GM19238 (cell line): ENCODE measurements around the gene LURAP1L.
"Not testable (repeated sequence)": the region's sequence is repeated elsewhere in the genome, so short reads cannot be mapped to it uniquely, and the experiment has no call there.

ENCODE experiments used
- DNase-seq: peaks from one replicate; pipeline ENCODE4 v3.0.0; 2011; ENCODE audit warnings: low spot score; ENCODE audit not compliant: insufficient read length

The LURAP1L gene

DNA sequence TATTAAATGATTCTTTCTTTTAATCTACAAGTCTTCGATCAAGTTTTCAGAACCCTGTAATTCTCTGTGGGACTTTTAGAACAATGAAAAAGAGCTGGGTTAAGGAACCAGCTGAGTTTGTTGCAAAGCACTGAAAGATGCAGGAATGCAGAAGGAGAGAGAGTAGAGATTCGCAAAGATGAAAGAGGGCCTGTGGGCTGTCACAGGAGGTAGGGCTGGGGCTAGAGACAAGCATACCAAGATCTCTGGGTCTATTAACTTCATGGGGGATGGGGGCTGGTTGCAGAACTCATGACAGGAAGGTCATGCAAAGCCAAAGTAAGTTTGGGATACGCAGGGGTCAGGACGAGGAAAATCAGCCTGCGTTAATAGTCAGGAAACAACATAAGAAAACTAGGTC lies 81.8 kb downstream of the LURAP1L start:
- no peak for DNase-seq

- DNase-seq = no peak
Measured at GRCh38 chr9:12859704-12860251, 85.0 kb downstream of the LURAP1L start.

DNA sequence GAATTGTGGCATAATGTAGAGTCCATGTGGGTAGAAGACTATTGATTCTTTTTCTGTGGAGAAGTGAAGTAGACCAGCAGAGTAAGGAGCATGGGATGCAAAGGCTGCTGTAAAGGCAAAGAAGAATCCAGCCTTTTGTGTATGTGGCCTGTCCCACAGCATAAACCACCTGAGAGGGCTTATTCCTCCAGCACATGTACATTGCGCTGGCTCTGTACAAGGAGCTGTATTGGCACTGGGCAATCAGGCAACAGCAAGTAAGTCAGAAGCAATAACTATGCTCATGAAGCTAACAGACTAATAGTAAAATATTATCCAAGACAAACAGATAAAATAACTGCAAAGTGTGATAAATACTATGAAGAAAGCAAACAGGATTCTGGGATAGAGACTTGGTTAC lies 86.2 kb downstream of the LURAP1L start:
- DNase-seq = no peak

DNA sequence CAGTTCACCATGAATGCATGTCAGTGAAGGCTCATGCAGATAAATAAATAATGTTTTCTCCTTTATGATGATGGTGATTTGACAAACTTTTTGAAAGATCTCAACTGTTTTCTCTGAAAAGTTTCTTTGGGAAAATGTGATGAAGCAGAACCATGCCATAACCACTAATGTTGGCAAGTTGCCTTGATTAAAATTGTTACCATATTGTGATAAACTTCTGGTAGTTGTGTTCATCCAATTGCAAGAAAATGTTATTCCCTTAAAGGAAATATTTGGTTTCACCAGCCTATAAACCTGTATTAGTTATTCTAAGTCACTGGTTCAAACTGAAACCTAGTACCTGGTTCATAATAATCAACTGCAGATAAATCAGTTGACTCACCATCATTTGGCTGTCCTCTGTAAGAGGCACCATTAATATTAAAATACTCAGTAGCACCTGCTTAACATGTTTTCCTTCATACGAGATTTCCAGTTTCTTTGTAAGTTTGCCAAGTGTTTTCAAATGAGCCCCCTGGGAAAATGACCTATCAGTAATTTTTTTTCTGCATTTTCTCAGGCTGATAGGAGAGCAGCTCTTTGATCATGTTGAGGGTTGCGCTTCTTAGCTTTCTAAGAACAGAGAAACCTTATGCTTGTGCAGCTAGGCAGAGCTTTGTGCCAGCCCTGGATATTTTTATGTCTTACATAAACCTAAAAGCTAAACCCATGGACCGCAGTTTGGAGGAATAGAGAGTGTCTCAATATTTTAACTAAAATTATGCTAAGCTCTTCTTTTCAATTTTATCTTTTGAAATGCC lies 88.0 kb downstream of the LURAP1L start:
- DNase-seq = no peak

DNA sequence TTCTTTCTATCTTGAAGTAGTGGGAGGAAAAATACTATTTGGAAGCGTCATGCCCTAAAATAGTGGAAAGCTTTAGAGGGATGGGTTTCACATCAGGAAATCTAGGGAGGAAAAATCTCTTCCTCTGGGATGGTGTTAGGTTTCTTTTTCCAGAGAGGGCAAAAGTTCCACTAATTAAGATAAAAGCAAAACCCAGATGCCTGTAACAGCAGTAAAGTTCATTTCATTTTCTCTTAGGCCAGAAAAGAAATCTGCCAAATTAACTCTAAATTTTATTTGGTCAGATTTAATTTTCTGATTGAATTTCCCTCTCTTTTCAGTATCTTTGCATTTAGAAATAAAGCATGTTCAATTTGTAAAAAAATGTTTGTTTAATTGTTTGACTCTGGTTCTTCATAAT lies 88.8 kb downstream of the LURAP1L start:
- no peak for DNase-seq

GRCh38 chr9:12865380-12865779 lies 90.6 kb downstream of the LURAP1L start:
- not testable (repeated sequence) for DNase-seq
